ENCODE results near the gene ADAMTS17. TPM values are rescaled to one million over a fixed set of nuclear protein-coding genes. Genes with fewer than 3 reads are reported as not detected.

Gene ADAMTS17
- total RNA-seq, 1 donor, result 0.81 TPM

Small RNAs within 50 kb of the gene (small RNA-seq; reads per million reads assigned to genes)
- not detected for gene RNA5SP402

Other genes with a start within 250 kb of the ADAMTS17 start
- not detected in 2 replicates for gene CERS3, start 187.0 kb upstream of the ADAMTS17 start, total RNA-seq (ENCODE audit: low replicate concordance)